ENCODE data around the gene SNX8.
A peak's percentile ranks its signal among the peaks of the same experiment; 100 is the strongest.

The SNX8 gene

GRCh38 chr7:2219136-2219535 is 95.1 kb downstream of the SNX8 start:
- no peak for DNase-seq

- DNase-seq: no peak
These were observed 95.8 kb downstream of the SNX8 start for GRCh38 chr7:2218444-2218785.

- DNase-seq: no peak
These were observed 96.4 kb downstream of the SNX8 start for GRCh38 chr7:2217716-2218443.

GRCh38 chr7:2217206-2217605 is 97.0 kb downstream of the SNX8 start:
- no peak for DNase-seq

GRCh38 chr7:2215851-2216250 is 98.4 kb downstream of the SNX8 start:
- no peak for DNase-seq

- peak in 1 of 2 donors; percentile 17 for DNase-seq
These were observed 99.6 kb downstream of the SNX8 start for GRCh38 chr7:2214636-2215035.

GRCh38 chr7:2213551-2214215 is 100.6 kb downstream of the SNX8 start:
- DNase-seq: no peak

GRCh38 chr7:2212906-2213305 is 101.3 kb downstream of the SNX8 start:
- no peak for DNase-seq

- no peak for DNase-seq
These were observed 102.3 kb downstream of the SNX8 start for GRCh38 chr7:2211926-2212325.

- no peak for DNase-seq
These were observed 102.9 kb downstream of the SNX8 start for GRCh38 chr7:2211259-2211880.

GRCh38 chr7:2210551-2211258 is 103.5 kb downstream of the SNX8 start:
- no peak for DNase-seq

GRCh38 chr7:2209961-2210323 is 104.3 kb downstream of the SNX8 start:
- no peak for DNase-seq

- peak; percentile 37 to 52 for DNase-seq
These were observed 104.9 kb downstream of the SNX8 start for GRCh38 chr7:2209146-2209960.

GRCh38 chr7:2208712-2209111 is 105.5 kb downstream of the SNX8 start:
- DNase-seq: no peak

- no peak for DNase-seq
These were observed 109.0 kb downstream of the SNX8 start for GRCh38 chr7:2205036-2205780.

- DNase-seq: no peak
These were observed 109.8 kb downstream of the SNX8 start for GRCh38 chr7:2204446-2204845.

GRCh38 chr7:2203766-2204300 is 110.4 kb downstream of the SNX8 start:
- DNase-seq: no peak

- DNase-seq: no peak
These were observed 111.1 kb downstream of the SNX8 start for GRCh38 chr7:2202901-2203765.

- DNase-seq: no peak
These were observed 111.9 kb downstream of the SNX8 start for GRCh38 chr7:2202361-2202761.

Data from CD4-positive, alpha-beta T cell treated with Interferon alpha-2 for 1 hour (primary cell).